WTC11 (cell line): Measurements from ENCODE around the gene FGF18. TPM values are rescaled to one million over a fixed set of nuclear protein-coding genes. Genes with fewer than 3 reads are reported as not detected.

Experiments
- ATAC-seq: fragments of 200-7000 bp; cut with Tn5 transposase; 2 replicates; pipeline ENCODE4 v1.10.0; 2021; ENCODE audit warnings: mild to moderate bottlenecking, moderate library complexity
- CTCF ChIA-PET: fragments of 300-600 bp; sonication (Branson Sonifier 250); formaldehyde crosslinking; loops from one replicate; lab custom pipeline; 2021; ENCODE audit warnings: antibody characterized with exemption; lab: Charles Lee
- POLR2A ChIA-PET: fragments of 350-600 bp; sonication (Branson Sonifier 250); formaldehyde crosslinking; loops from one replicate; lab custom pipeline; 2021; ENCODE audit warnings: antibody characterized with exemption; lab: Charles Lee
- DNase-seq: peaks from one replicate; pipeline ENCODE4 v3.0.0; 2021; ENCODE audit warnings: low spot score
- H3K27ac Mint-ChIP-seq: 2 replicates; pipeline ENCODE4 v1.8.0; 2021; ENCODE audit warnings: mixed read lengths
- H3K27me3 Mint-ChIP-seq: 2 replicates; pipeline ENCODE4 v1.8.0; 2021; ENCODE audit warnings: low read depth, mild to moderate bottlenecking, moderate library complexity, mixed read lengths
- H3K36me3 Mint-ChIP-seq: 2 replicates; pipeline ENCODE4 v1.8.0; 2021; ENCODE audit warnings: mixed read lengths
- H3K4me1 Mint-ChIP-seq: 2 replicates; pipeline ENCODE4 v1.8.0; 2022; ENCODE audit warnings: mixed read lengths
- H3K4me3 Mint-ChIP-seq: 2 replicates; pipeline ENCODE4 v1.8.0; 2021; ENCODE audit warnings: mild to moderate bottlenecking, moderate library complexity, mixed read lengths
- H3K9me3 Mint-ChIP-seq: 2 replicates; pipeline ENCODE4 v1.8.0; 2021; ENCODE audit warnings: mixed read lengths
- E2F5 ChIP-seq: sonication (generic); formaldehyde crosslinking; IDR thresholded peaks from 2 replicates; pipeline ENCODE4 v1.8.1; 2022; ENCODE audit warnings: mild to moderate bottlenecking, moderate library complexity, missing genetic modification reagents
- ELF4 ChIP-seq: sonication (generic); formaldehyde crosslinking; IDR thresholded peaks from 2 replicates; pipeline ENCODE4 v1.8.1; 2022; ENCODE audit warnings: low read depth, mild to moderate bottlenecking, moderate library complexity, missing genetic modification reagents
- ETV6 ChIP-seq: sonication (generic); formaldehyde crosslinking; IDR thresholded peaks from 2 replicates; pipeline ENCODE4 v1.8.1; 2022; ENCODE audit warnings: mild to moderate bottlenecking, missing genetic modification reagents
- GRHL2 ChIP-seq: fragments of 250-450 bp; sonication (Bioruptor Pico); IDR thresholded peaks from 2 replicates; pipeline ENCODE4 v1.8.0; 2022; ENCODE audit warnings: mild to moderate bottlenecking, moderate library complexity; ENCODE audit not compliant: insufficient replicate concordance, severe bottlenecking
- GTF2I ChIP-seq: fragments of 250-450 bp; sonication (Bioruptor Pico); conservative IDR thresholded peaks from 2 replicates; pipeline ENCODE4 v1.4.0; 2021; ENCODE audit warnings: mild to moderate bottlenecking
- IRF2 ChIP-seq: sonication (generic); formaldehyde crosslinking; IDR thresholded peaks from 2 replicates; pipeline ENCODE4 v1.8.0; 2022; ENCODE audit warnings: low read depth, missing genetic modification reagents, borderline replicate concordance
- MLX ChIP-seq: sonication (generic); formaldehyde crosslinking; IDR thresholded peaks from 2 replicates; pipeline ENCODE4 v1.8.1; 2023; ENCODE audit warnings: mild to moderate bottlenecking, missing genetic modification reagents, moderate library complexity
- MYBL2 ChIP-seq: sonication (generic); formaldehyde crosslinking; IDR thresholded peaks from 2 replicates; pipeline ENCODE4 v1.8.1; 2023; ENCODE audit warnings: mild to moderate bottlenecking, moderate library complexity, missing genetic modification reagents
- NR3C1 ChIP-seq: sonication (generic); formaldehyde crosslinking; conservative IDR thresholded peaks from 2 replicates; pipeline ENCODE4 v1.8.1; 2023; ENCODE audit warnings: low read depth, mild to moderate bottlenecking, missing genetic modification reagents
- STAT6 ChIP-seq: sonication (generic); formaldehyde crosslinking; conservative IDR thresholded peaks from 2 replicates; pipeline ENCODE4 v1.8.1; 2023; ENCODE audit warnings: mild to moderate bottlenecking, low read depth, missing genetic modification reagents, moderate library complexity
- TEAD1 ChIP-seq: sonication (generic); formaldehyde crosslinking; IDR thresholded peaks from 2 replicates; pipeline ENCODE4 v1.8.0; 2022; ENCODE audit warnings: mild to moderate bottlenecking, missing genetic modification reagents
- TEAD4 ChIP-seq: sonication (generic); formaldehyde crosslinking; IDR thresholded peaks from 2 replicates; pipeline ENCODE4 v1.8.0; 2022; ENCODE audit warnings: mild to moderate bottlenecking, missing genetic modification reagents
- ZBTB21 ChIP-seq: sonication (generic); formaldehyde crosslinking; IDR thresholded peaks from 2 replicates; pipeline ENCODE4 v1.8.1; 2023; ENCODE audit warnings: mild to moderate bottlenecking, missing genetic modification reagents, borderline replicate concordance
- total RNA-seq: library from RNA; stranded (reverse); gene quantifications from 3 replicates; pipeline ENCODE4 v1.2.3, GENCODE V29; 2021
- TF ChIP-seq, protein P1 (sequence below): sonication (generic); formaldehyde crosslinking; IDR thresholded peaks from 2 replicates; pipeline ENCODE4 v1.8.0; 2022; ENCODE audit warnings: mild to moderate bottlenecking, missing genetic modification reagents
- TF ChIP-seq, protein P2 (sequence below): sonication (generic); formaldehyde crosslinking; IDR thresholded peaks from 2 replicates; pipeline ENCODE4 v1.8.0; 2022; ENCODE audit warnings: mild to moderate bottlenecking, missing genetic modification reagents
- TF ChIP-seq, protein P3 (sequence below): sonication (generic); formaldehyde crosslinking; conservative IDR thresholded peaks from 2 replicates; pipeline ENCODE4 v1.8.1; 2022; ENCODE audit warnings: mild to moderate bottlenecking, missing genetic modification reagents
- TF ChIP-seq, protein P4 (sequence below): sonication (generic); formaldehyde crosslinking; IDR thresholded peaks from 2 replicates; pipeline ENCODE4 v1.8.0; 2022; ENCODE audit warnings: missing genetic modification reagents
- TF ChIP-seq, protein P5 (sequence below): sonication (generic); formaldehyde crosslinking; IDR thresholded peaks from 2 replicates; pipeline ENCODE4 v1.8.0; 2023; ENCODE audit warnings: mild to moderate bottlenecking, missing genetic modification reagents

The FGF18 gene
- total RNA-seq, 1 experiment from 2014 or later = 0.72 TPM

GRCh38 chr5:171479776-171480125, 60.3 kb downstream of the FGF18 start (continued):
- no peak for TF ChIP-seq TEAD1 (CRISPR knock-in tag)

- no peaks in the 10 kb centered on the region for H3K36me3 Mint-ChIP-seq
- TF ChIP-seq, protein P1, sequence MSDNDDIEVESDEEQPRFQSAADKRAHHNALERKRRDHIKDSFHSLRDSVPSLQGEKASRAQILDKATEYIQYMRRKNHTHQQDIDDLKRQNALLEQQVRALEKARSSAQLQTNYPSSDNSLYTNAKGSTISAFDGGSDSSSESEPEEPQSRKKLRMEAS (CRISPR knock-in tag) = no peak
- TF ChIP-seq MYBL2 (CRISPR knock-in tag) = no peak
- no peak for TF ChIP-seq IRF2
- no peak for TF ChIP-seq NR3C1
- TF ChIP-seq E2F5 (CRISPR knock-in tag) = no peak
- TF ChIP-seq, protein P2, sequence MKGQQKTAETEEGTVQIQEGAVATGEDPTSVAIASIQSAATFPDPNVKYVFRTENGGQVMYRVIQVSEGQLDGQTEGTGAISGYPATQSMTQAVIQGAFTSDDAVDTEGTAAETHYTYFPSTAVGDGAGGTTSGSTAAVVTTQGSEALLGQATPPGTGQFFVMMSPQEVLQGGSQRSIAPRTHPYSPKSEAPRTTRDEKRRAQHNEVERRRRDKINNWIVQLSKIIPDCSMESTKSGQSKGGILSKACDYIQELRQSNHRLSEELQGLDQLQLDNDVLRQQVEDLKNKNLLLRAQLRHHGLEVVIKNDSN (CRISPR knock-in tag) = no peak
- no peak for TF ChIP-seq STAT6 (CRISPR knock-in tag)
- TF ChIP-seq, protein P3, sequence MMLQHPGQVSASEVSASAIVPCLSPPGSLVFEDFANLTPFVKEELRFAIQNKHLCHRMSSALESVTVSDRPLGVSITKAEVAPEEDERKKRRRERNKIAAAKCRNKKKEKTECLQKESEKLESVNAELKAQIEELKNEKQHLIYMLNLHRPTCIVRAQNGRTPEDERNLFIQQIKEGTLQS (CRISPR knock-in tag) = no peak
- no peak for TF ChIP-seq GTF2I (CRISPR knock-in tag)
- no peak for TF ChIP-seq ETV6 (CRISPR knock-in tag)
- TF ChIP-seq ZBTB21 (CRISPR knock-in tag) = no peak
- no peak for TF ChIP-seq MLX (CRISPR knock-in tag)
- peaks cover 9% of the 10 kb centered on the region for H3K4me1 Mint-ChIP-seq
- DNase-seq (no peak), ATAC-seq (no peak)
- H3K4me3 Mint-ChIP-seq = no peak overlapping the region
- CTCF ChIA-PET = interaction anchor here (0.6 kb wide), 1 partner anchor 10 kb away, joined by 3 read pairs; no protein-coding TSS in a partner anchor
- POLR2A ChIA-PET = no interaction called here
- no peaks in the 10 kb centered on the region for H3K9me3 Mint-ChIP-seq
- no peak overlapping the region for H3K27ac Mint-ChIP-seq
- H3K27me3 Mint-ChIP-seq = no peaks in the 10 kb centered on the region; the same call in none of the 2 replicates
Measured at GRCh38 chr5:171480239-171480638, 60.8 kb downstream of the FGF18 start.

DNA sequence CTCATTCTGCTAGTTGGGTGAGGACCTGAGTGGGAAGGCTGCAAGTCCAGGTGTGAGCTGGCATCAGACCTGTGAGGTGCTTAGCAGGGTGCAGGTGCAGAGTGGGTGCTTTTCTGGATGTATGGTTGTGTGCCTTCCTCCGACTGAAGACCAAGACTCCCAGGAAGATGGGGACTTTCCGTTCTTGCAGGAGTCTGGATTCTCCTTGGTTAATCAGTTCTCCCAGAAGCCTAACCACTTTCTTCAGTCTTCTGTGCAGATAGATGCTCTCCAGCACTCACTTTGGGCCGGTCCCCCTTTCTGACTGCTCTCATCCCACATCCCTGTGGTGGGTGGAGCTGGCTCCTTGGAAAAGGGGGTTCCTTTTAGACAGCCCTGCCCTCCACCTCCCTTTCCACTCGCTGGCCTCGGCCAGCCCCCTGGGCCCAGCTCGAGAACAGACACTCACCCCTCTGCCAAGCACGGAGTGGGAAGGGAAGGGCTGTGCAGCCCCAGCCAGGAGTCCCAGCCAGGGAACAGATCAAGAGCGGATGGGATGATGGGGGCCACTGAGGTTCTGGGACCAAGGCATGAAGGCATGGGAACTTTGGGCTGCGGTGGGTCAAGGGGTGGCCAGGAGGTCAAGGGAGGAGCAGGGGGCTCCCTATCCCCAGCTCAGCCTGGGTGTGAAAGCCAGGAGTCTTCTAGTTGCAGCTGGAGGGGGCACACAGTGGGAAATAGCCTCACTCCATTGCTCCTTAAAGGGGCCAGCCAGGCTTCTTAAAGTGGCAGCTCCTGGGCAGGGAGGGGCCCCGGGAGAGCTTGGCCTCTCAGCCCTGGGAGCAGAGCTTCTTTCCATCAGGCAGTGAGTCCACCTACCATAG, 62.4 kb downstream of the FGF18 start:
- ChIA-PET POLR2A (interaction anchor here (0.6 kb wide), 1 partner anchor 1677 kb away, joined by 4 read pairs; no protein-coding TSS in a partner anchor), CTCF (interaction anchor here (1.0 to 4.5 kb wide), 4 partner anchors 63 to 288 kb away, joined by 3 to 42 read pairs (median 4); partner anchors contain the start of gene FGF18)
- no peak overlapping the region for H3K4me3 Mint-ChIP-seq
- no peak for ATAC-seq
- no peaks in the 10 kb centered on the region for H3K36me3 Mint-ChIP-seq
- H3K9me3 Mint-ChIP-seq = no peaks in the 10 kb centered on the region
- H3K27ac Mint-ChIP-seq = no peak overlapping the region
- H3K27me3 Mint-ChIP-seq = no peaks in the 10 kb centered on the region; the same call in 1 of the 2 replicates
- peaks cover 17% of the 10 kb centered on the region for H3K4me1 Mint-ChIP-seq
- DNase-seq = no peak
- TF ChIP-seq, protein P4, sequence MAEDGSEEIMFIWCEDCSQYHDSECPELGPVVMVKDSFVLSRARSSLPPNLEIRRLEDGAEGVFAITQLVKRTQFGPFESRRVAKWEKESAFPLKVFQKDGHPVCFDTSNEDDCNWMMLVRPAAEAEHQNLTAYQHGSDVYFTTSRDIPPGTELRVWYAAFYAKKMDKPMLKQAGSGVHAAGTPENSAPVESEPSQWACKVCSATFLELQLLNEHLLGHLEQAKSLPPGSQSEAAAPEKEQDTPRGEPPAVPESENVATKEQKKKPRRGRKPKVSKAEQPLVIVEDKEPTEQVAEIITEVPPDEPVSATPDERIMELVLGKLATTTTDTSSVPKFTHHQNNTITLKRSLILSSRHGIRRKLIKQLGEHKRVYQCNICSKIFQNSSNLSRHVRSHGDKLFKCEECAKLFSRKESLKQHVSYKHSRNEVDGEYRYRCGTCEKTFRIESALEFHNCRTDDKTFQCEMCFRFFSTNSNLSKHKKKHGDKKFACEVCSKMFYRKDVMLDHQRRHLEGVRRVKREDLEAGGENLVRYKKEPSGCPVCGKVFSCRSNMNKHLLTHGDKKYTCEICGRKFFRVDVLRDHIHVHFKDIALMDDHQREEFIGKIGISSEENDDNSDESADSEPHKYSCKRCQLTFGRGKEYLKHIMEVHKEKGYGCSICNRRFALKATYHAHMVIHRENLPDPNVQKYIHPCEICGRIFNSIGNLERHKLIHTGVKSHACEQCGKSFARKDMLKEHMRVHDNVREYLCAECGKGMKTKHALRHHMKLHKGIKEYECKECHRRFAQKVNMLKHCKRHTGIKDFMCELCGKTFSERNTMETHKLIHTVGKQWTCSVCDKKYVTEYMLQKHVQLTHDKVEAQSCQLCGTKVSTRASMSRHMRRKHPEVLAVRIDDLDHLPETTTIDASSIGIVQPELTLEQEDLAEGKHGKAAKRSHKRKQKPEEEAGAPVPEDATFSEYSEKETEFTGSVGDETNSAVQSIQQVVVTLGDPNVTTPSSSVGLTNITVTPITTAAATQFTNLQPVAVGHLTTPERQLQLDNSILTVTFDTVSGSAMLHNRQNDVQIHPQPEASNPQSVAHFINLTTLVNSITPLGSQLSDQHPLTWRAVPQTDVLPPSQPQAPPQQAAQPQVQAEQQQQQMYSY (CRISPR knock-in tag) = no peak
- TF ChIP-seq, protein P5, sequence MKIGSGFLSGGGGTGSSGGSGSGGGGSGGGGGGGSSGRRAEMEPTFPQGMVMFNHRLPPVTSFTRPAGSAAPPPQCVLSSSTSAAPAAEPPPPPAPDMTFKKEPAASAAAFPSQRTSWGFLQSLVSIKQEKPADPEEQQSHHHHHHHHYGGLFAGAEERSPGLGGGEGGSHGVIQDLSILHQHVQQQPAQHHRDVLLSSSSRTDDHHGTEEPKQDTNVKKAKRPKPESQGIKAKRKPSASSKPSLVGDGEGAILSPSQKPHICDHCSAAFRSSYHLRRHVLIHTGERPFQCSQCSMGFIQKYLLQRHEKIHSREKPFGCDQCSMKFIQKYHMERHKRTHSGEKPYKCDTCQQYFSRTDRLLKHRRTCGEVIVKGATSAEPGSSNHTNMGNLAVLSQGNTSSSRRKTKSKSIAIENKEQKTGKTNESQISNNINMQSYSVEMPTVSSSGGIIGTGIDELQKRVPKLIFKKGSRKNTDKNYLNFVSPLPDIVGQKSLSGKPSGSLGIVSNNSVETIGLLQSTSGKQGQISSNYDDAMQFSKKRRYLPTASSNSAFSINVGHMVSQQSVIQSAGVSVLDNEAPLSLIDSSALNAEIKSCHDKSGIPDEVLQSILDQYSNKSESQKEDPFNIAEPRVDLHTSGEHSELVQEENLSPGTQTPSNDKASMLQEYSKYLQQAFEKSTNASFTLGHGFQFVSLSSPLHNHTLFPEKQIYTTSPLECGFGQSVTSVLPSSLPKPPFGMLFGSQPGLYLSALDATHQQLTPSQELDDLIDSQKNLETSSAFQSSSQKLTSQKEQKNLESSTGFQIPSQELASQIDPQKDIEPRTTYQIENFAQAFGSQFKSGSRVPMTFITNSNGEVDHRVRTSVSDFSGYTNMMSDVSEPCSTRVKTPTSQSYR (CRISPR knock-in tag) = no peak
- no peak for TF ChIP-seq GRHL2 (CRISPR knock-in tag)
- no peak for TF ChIP-seq TEAD4 (CRISPR knock-in tag)
- TF ChIP-seq ELF4 (CRISPR knock-in tag) = no peak
